ENCODE measurements around the gene PTPRD. TPM values are rescaled to one million over a fixed set of nuclear protein-coding genes. Genes with fewer than 3 reads are reported as not detected.

PTPRD gene
- total RNA-seq, 1 donor from 2014 or later, result 6.9 TPM

GRCh38 chr9:8816361-8816760, 1796.4 kb downstream of the PTPRD start:
- Histone ChIP-seq H3K27ac (no peak overlapping the region), H3K4me3 (no peak overlapping the region), H3K4me1 (no peaks in the 10 kb centered on the region), H3K27me3 (no peaks in the 10 kb centered on the region), H3K36me3 (no peaks in the 10 kb centered on the region), H3K9me3 (no peaks in the 10 kb centered on the region)
- no peak for DNase-seq (ENCODE audit: low spot score in 2 of 2)
- TF ChIP-seq CTCF (IDR thresholded peaks at IDR 0.05), result no peak
- intact Hi-C loops (cut with DNase I), result no loop called here

- H3K9me3 ChIP-seq, result no peaks in the 10 kb centered on the region
- H3K36me3 ChIP-seq, result no peaks in the 10 kb centered on the region
- no peaks in the 10 kb centered on the region for H3K27me3 ChIP-seq
- intact Hi-C loops (cut with DNase I), result no loop called here
- DNase-seq (ENCODE audit: low spot score in 2 of 2), result no peak
- no peak overlapping the region for H3K27ac ChIP-seq
- no peak for TF ChIP-seq CTCF (IDR thresholded peaks at IDR 0.05)
- H3K4me3 ChIP-seq, result no peak overlapping the region
- no peaks in the 10 kb centered on the region for H3K4me1 ChIP-seq
These were observed 1796.9 kb downstream of the PTPRD start for GRCh38 chr9:8815931-8816330.

GRCh38 chr9:8815219-8815618, 1797.6 kb downstream of the PTPRD start:
- DNase-seq (ENCODE audit: low spot score in 2 of 2), result no peak
- intact Hi-C loops (cut with DNase I), result no loop called here
- Histone ChIP-seq H3K27me3 (no peaks in the 10 kb centered on the region), H3K36me3 (no peaks in the 10 kb centered on the region), H3K4me3 (no peak overlapping the region), H3K4me1 (no peaks in the 10 kb centered on the region), H3K9me3 (no peaks in the 10 kb centered on the region), H3K27ac (no peak overlapping the region)
- no peak for TF ChIP-seq CTCF (IDR thresholded peaks at IDR 0.05)

- no peak for DNase-seq (ENCODE audit: low spot score in 2 of 2)
- Histone ChIP-seq H3K27ac (no peak overlapping the region), H3K4me1 (no peaks in the 10 kb centered on the region), H3K4me3 (no peak overlapping the region), H3K27me3 (no peaks in the 10 kb centered on the region), H3K9me3 (no peaks in the 10 kb centered on the region), H3K36me3 (no peaks in the 10 kb centered on the region)
- no peak for TF ChIP-seq CTCF (IDR thresholded peaks at IDR 0.05)
- intact Hi-C loops (cut with DNase I), result no loop called here
These were observed 1799.9 kb downstream of the PTPRD start for GRCh38 chr9:8812888-8813287.

GRCh38 chr9:8809741-8810140, 1803.1 kb downstream of the PTPRD start:
- DNase-seq (ENCODE audit: low spot score in 2 of 2), result no peak
- Histone ChIP-seq H3K4me3 (no peak overlapping the region), H3K27me3 (no peaks in the 10 kb centered on the region), H3K9me3 (no peaks in the 10 kb centered on the region), H3K27ac (no peak overlapping the region), H3K36me3 (no peaks in the 10 kb centered on the region), H3K4me1 (no peaks in the 10 kb centered on the region)
- no peak for TF ChIP-seq CTCF (IDR thresholded peaks at IDR 0.05)
- intact Hi-C loops (cut with DNase I), result no loop called here

- Histone ChIP-seq H3K36me3 (no peaks in the 10 kb centered on the region), H3K27ac (no peak overlapping the region), H3K4me3 (no peak overlapping the region), H3K4me1 (no peaks in the 10 kb centered on the region), H3K9me3 (no peaks in the 10 kb centered on the region), H3K27me3 (no peaks in the 10 kb centered on the region)
- intact Hi-C loops (cut with DNase I), result no loop called here
- no peak for DNase-seq (ENCODE audit: low spot score in 2 of 2)
- TF ChIP-seq CTCF (IDR thresholded peaks at IDR 0.05), result no peak
These were observed 1806.7 kb downstream of the PTPRD start for GRCh38 chr9:8806150-8806549.
